Measurements from ENCODE around the gene FGD4.

DNA sequence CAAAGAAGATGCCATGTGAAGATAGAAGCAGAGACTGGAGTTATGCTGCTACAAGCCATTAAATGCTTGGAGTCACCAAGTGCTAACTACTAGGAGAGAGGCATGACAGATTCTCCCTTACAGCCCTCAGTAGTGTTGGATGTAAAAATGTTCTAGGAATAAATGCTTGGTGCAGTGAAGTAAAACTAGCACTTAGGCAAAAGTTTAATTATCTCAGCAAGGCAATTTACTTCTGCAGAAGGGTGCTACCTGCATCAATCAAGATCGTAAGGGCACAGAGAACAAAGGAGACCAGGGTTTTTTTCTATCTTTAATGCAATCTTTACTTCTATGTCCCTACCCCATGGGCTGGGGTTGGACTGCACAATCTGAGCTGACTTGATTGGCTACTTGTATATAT is 270.2 kb downstream of the FGD4 start:
- TF ChIP-seq POLR2A (IDR thresholded peaks at IDR 0.05; ENCODE audit: low read depth, low read length) = no peak
- TF ChIP-seq, protein P1, sequence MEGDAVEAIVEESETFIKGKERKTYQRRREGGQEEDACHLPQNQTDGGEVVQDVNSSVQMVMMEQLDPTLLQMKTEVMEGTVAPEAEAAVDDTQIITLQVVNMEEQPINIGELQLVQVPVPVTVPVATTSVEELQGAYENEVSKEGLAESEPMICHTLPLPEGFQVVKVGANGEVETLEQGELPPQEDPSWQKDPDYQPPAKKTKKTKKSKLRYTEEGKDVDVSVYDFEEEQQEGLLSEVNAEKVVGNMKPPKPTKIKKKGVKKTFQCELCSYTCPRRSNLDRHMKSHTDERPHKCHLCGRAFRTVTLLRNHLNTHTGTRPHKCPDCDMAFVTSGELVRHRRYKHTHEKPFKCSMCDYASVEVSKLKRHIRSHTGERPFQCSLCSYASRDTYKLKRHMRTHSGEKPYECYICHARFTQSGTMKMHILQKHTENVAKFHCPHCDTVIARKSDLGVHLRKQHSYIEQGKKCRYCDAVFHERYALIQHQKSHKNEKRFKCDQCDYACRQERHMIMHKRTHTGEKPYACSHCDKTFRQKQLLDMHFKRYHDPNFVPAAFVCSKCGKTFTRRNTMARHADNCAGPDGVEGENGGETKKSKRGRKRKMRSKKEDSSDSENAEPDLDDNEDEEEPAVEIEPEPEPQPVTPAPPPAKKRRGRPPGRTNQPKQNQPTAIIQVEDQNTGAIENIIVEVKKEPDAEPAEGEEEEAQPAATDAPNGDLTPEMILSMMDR (IDR thresholded peaks at IDR 0.05; ENCODE audit: extremely low read depth in 1 of 2, insufficient read depth in 1 of 2, low read depth in 1 of 2, low read length in 2 of 2) = no peak
- no peak for TF ChIP-seq FOS (IDR thresholded peaks at IDR 0.05; ENCODE audit: borderline replicate concordance, insufficient read depth, low read length)
- TF ChIP-seq EZH2 (IDR thresholded peaks at IDR 0.05; ENCODE audit: borderline replicate concordance, low read depth, low read length, severe bottlenecking) = no peak
- TF ChIP-seq MAX (IDR thresholded peaks at IDR 0.05; ENCODE audit: insufficient read depth, insufficient read length) = no peak
- no peak for TF ChIP-seq JUN (IDR thresholded peaks at IDR 0.05; ENCODE audit: borderline replicate concordance, insufficient read depth, insufficient read length, low read depth)
- no peak for TF ChIP-seq POLR2AphosphoS5 (IDR thresholded peaks at IDR 0.05; ENCODE audit: insufficient read depth, low read depth, low read length)
- no peak for TF ChIP-seq MYC (IDR thresholded peaks at IDR 0.05; ENCODE audit: low read depth, low read length)
- no peak for TF ChIP-seq GATA2 (IDR thresholded peaks at IDR 0.05; ENCODE audit: insufficient read depth, insufficient read length, low read depth, low read length)

Data from endothelial cell of umbilical vein (primary cell).